CD8-positive, alpha-beta memory T cell (primary cell): Measurements from ENCODE around the gene PLEKHM3. TPM values are rescaled to one million over a fixed set of nuclear protein-coding genes. Genes with fewer than 3 reads are reported as not detected.

Source experiments
- CTCF ChIA-PET: fragments of 350-600 bp; sonication (Branson Sonifier 250); formaldehyde crosslinking; loops from one replicate; lab custom pipeline; 2021; ENCODE audit warnings: antibody characterized with exemption; lab: Charles Lee
- POLR2A ChIA-PET: fragments of 350-600 bp; sonication (Branson Sonifier 250); formaldehyde crosslinking; loops from one replicate; lab custom pipeline; 2021; ENCODE audit warnings: antibody characterized with exemption; lab: Charles Lee
- DNase-seq, 5 donors: peaks; one replicate each; pipeline versions ENCODE4 v3.0.0 to v3.0.0-alpha.2; 2020 to 2022; ENCODE audit warnings: mixed read lengths in 1 of 5
- H3K27ac ChIP-seq: one replicate; pipeline ENCODE4 v1.7.0; 2013; ENCODE audit warnings: low read depth, mild to moderate bottlenecking, low read length, moderate library complexity
- H3K27me3 ChIP-seq: 2 replicates; pipeline ENCODE4 v1.7.0; 2013; ENCODE audit warnings: low read length, mild to moderate bottlenecking; ENCODE audit not compliant: insufficient read depth, poor library complexity, severe bottlenecking
- H3K36me3 ChIP-seq: 2 replicates; pipeline ENCODE4 v1.7.0; 2013; ENCODE audit warnings: mild to moderate bottlenecking, low read length, moderate library complexity; ENCODE audit not compliant: insufficient read depth
- H3K4me1 ChIP-seq: 2 replicates; pipeline ENCODE4 v1.7.0; 2013; ENCODE audit warnings: mild to moderate bottlenecking, low read length, moderate library complexity; ENCODE audit not compliant: insufficient read depth
- H3K4me3 ChIP-seq: 2 replicates; pipeline ENCODE4 v1.7.0; 2013; ENCODE audit warnings: mild to moderate bottlenecking, low read length
- H3K9me3 ChIP-seq: 2 replicates; pipeline ENCODE4 v1.7.0; 2013; ENCODE audit warnings: mild to moderate bottlenecking, low read length
- H3K27ac Mint-ChIP-seq, 8 donors: one replicate each; pipeline ENCODE4 v1.8.0; 2020 to 2021; ENCODE audit warnings: mixed read lengths in 8 of 8, mild to moderate bottlenecking in 6 of 8, inconsistent platforms in 3 of 8, moderate library complexity in 3 of 8
- H3K27me3 Mint-ChIP-seq, 2 donors: one replicate each; pipeline ENCODE4 v1.8.0; 2020 to 2021; ENCODE audit warnings: mixed read lengths in 2 of 2, mild to moderate bottlenecking in 1 of 2, moderate library complexity in 1 of 2
- H3K36me3 Mint-ChIP-seq, 3 donors: one replicate each; pipeline ENCODE4 v1.8.0; 2020 to 2021; ENCODE audit warnings: mixed read lengths in 3 of 3, inconsistent platforms in 1 of 3, mild to moderate bottlenecking in 1 of 3
- H3K4me1 Mint-ChIP-seq, 3 donors: one replicate each; pipeline ENCODE4 v1.8.0; 2020 to 2021; ENCODE audit warnings: mixed read lengths in 3 of 3, inconsistent platforms in 1 of 3, mild to moderate bottlenecking in 1 of 3
- H3K4me3 Mint-ChIP-seq, 7 donors: one replicate each; pipeline ENCODE4 v1.8.0; 2020 to 2021; ENCODE audit warnings: mixed read lengths in 7 of 7, mild to moderate bottlenecking in 6 of 7, moderate library complexity in 4 of 7, inconsistent platforms in 2 of 7
- H3K9me3 Mint-ChIP-seq, 5 donors: one replicate each; pipeline ENCODE4 v1.8.0; 2020 to 2022; ENCODE audit warnings: mixed read lengths in 5 of 5, mild to moderate bottlenecking in 3 of 5, moderate library complexity in 2 of 5, inconsistent platforms in 1 of 5
- polyA plus RNA-seq: library from polyadenylated mRNA; unstranded; fragments of 300-500 nt; fragmentation: Illumina TruSeq; gene quantifications from one replicate; pipeline ENCODE4 v1.2.3, GENCODE V29; 2021
- total RNA-seq, 2 experiments: library from RNA; stranded (reverse); gene quantifications; one replicate each; pipeline ENCODE4 v1.2.3, GENCODE V29; 2021

The PLEKHM3 gene
- total and polyA plus RNA-seq, 3 experiments from 2014 or later = 4.4 to 7.2 (median 6.9) TPM

- Mint-ChIP-seq H3K27ac (peak overlapping the region in 1 of 8 donors; percentile 33), H3K4me1 (peaks cover 0 to 7% (median 0%) of the 10 kb centered on the region in 3 donors), H3K27me3 (no peaks in the 10 kb centered on the region), H3K9me3 (no peaks in the 10 kb centered on the region), H3K36me3 (peaks cover 0 to 30% (median 16%) of the 10 kb centered on the region in 3 donors), H3K4me3 (no peak overlapping the region)
- ChIA-PET CTCF (no interaction called here), POLR2A (no interaction called here)
- H3K9me3 ChIP-seq = no peaks in the 10 kb centered on the region
- H3K27ac ChIP-seq = no peak overlapping the region
- H3K36me3 ChIP-seq = no peaks in the 10 kb centered on the region
- no peak overlapping the region for H3K4me3 ChIP-seq
- H3K27me3 ChIP-seq = no peaks in the 10 kb centered on the region
- DNase-seq = no peak
- no peaks in the 10 kb centered on the region for H3K4me1 ChIP-seq
Measured at GRCh38 chr2:207830778-207831438, 194.4 kb downstream of the PLEKHM3 start.

- ChIA-PET POLR2A (no interaction called here), CTCF (no interaction called here)
- no peak overlapping the region for H3K27ac ChIP-seq
- DNase-seq = no peak
- Mint-ChIP-seq H3K27me3 (no peaks in the 10 kb centered on the region), H3K9me3 (no peaks in the 10 kb centered on the region), H3K4me1 (peaks cover 0 to 7% (median 0%) of the 10 kb centered on the region in 3 donors), H3K36me3 (peaks cover 0 to 52% (median 19%) of the 10 kb centered on the region in 3 donors), H3K4me3 (no peak overlapping the region), H3K27ac (peak overlapping the region in 1 of 8 donors; percentile 11)
- no peaks in the 10 kb centered on the region for H3K9me3 ChIP-seq
- H3K36me3 ChIP-seq = no peaks in the 10 kb centered on the region
- H3K27me3 ChIP-seq = no peaks in the 10 kb centered on the region
- H3K4me3 ChIP-seq = no peak overlapping the region
- H3K4me1 ChIP-seq = no peaks in the 10 kb centered on the region
Measured at GRCh38 chr2:207828361-207829057, 196.8 kb downstream of the PLEKHM3 start.

GRCh38 chr2:207825978-207826377, 199.3 kb downstream of the PLEKHM3 start:
- ChIA-PET POLR2A (no interaction called here), CTCF (no interaction called here)
- peaks cover 0 to 3% (median 0%) of the 10 kb centered on the region in 3 donors for H3K4me1 Mint-ChIP-seq
- Histone ChIP-seq H3K4me1 (no peaks in the 10 kb centered on the region), H3K27me3 (no peaks in the 10 kb centered on the region), H3K9me3 (no peaks in the 10 kb centered on the region), H3K36me3 (no peaks in the 10 kb centered on the region), H3K27ac (no peak overlapping the region), H3K4me3 (no peak overlapping the region)
- no peak for DNase-seq
- H3K27me3 Mint-ChIP-seq = no peaks in the 10 kb centered on the region
- no peak overlapping the region for H3K4me3 Mint-ChIP-seq
- peaks cover 0 to 59% (median 17%) of the 10 kb centered on the region in 3 donors for H3K36me3 Mint-ChIP-seq
- H3K27ac Mint-ChIP-seq = no peak overlapping the region
- H3K9me3 Mint-ChIP-seq = no peaks in the 10 kb centered on the region

GRCh38 chr2:207825045-207825954, 200.0 kb downstream of the PLEKHM3 start:
- Histone ChIP-seq H3K27ac (no peak overlapping the region), H3K4me1 (no peaks in the 10 kb centered on the region), H3K27me3 (no peaks in the 10 kb centered on the region), H3K36me3 (no peaks in the 10 kb centered on the region), H3K9me3 (no peaks in the 10 kb centered on the region), H3K4me3 (no peak overlapping the region)
- POLR2A ChIA-PET = no interaction called here
- H3K27me3 Mint-ChIP-seq = no peaks in the 10 kb centered on the region
- peaks cover 0 to 58% (median 17%) of the 10 kb centered on the region in 3 donors for H3K36me3 Mint-ChIP-seq
- DNase-seq = no peak
- peaks cover 0 to 3% (median 0%) of the 10 kb centered on the region in 3 donors for H3K4me1 Mint-ChIP-seq
- CTCF ChIA-PET = no interaction called here
- no peak overlapping the region for H3K4me3 Mint-ChIP-seq
- no peaks in the 10 kb centered on the region for H3K9me3 Mint-ChIP-seq
- H3K27ac Mint-ChIP-seq = no peak overlapping the region

GRCh38 chr2:207823865-207824264, 201.5 kb downstream of the PLEKHM3 start:
- H3K4me1 Mint-ChIP-seq = peaks cover 0 to 1% (median 0%) of the 10 kb centered on the region in 3 donors
- POLR2A ChIA-PET = no interaction called here

GRCh38 chr2:207819839-207820784, 205.2 kb downstream of the PLEKHM3 start:
- no peak for DNase-seq
- Mint-ChIP-seq H3K27me3 (peaks cover 0 to 3% of the 10 kb centered on the region in 2 donors), H3K36me3 (peaks cover 0 to 23% (median 3%) of the 10 kb centered on the region in 3 donors), H3K27ac (no peak overlapping the region), H3K9me3 (no peaks in the 10 kb centered on the region), H3K4me1 (no peaks in the 10 kb centered on the region), H3K4me3 (no peak overlapping the region)
- Histone ChIP-seq H3K9me3 (no peaks in the 10 kb centered on the region), H3K4me1 (no peaks in the 10 kb centered on the region), H3K27ac (no peak overlapping the region), H3K36me3 (no peaks in the 10 kb centered on the region), H3K27me3 (no peaks in the 10 kb centered on the region), H3K4me3 (no peak overlapping the region)
- POLR2A ChIA-PET = no interaction called here
- CTCF ChIA-PET = no interaction called here

More at GRCh38 chr2:207823865-207824264, 201.5 kb downstream of the PLEKHM3 start:
- Histone ChIP-seq H3K4me3 (no peak overlapping the region), H3K27me3 (no peaks in the 10 kb centered on the region), H3K36me3 (no peaks in the 10 kb centered on the region), H3K27ac (no peak overlapping the region), H3K4me1 (no peaks in the 10 kb centered on the region), H3K9me3 (no peaks in the 10 kb centered on the region)
- DNase-seq = no peak
- no peaks in the 10 kb centered on the region for H3K9me3 Mint-ChIP-seq
- H3K4me3 Mint-ChIP-seq = no peak overlapping the region
- H3K27ac Mint-ChIP-seq = no peak overlapping the region
- no peaks in the 10 kb centered on the region for H3K27me3 Mint-ChIP-seq
- CTCF ChIA-PET = no interaction called here
- H3K36me3 Mint-ChIP-seq = peaks cover 0 to 56% (median 16%) of the 10 kb centered on the region in 3 donors

GRCh38 chr2:207819021-207819797, 206.1 kb downstream of the PLEKHM3 start:
- H3K27me3 Mint-ChIP-seq = peaks cover 0 to 3% of the 10 kb centered on the region in 2 donors
- DNase-seq = no peak
- no peaks in the 10 kb centered on the region for H3K4me1 Mint-ChIP-seq
- no peak overlapping the region for H3K27ac Mint-ChIP-seq
- Histone ChIP-seq H3K27ac (no peak overlapping the region), H3K36me3 (no peaks in the 10 kb centered on the region), H3K4me3 (no peak overlapping the region), H3K9me3 (no peaks in the 10 kb centered on the region), H3K27me3 (no peaks in the 10 kb centered on the region), H3K4me1 (no peaks in the 10 kb centered on the region)
- no peaks in the 10 kb centered on the region for H3K9me3 Mint-ChIP-seq
- CTCF ChIA-PET = no interaction called here
- peaks cover 0 to 14% (median 0%) of the 10 kb centered on the region in 3 donors for H3K36me3 Mint-ChIP-seq
- no peak overlapping the region for H3K4me3 Mint-ChIP-seq
- POLR2A ChIA-PET = no interaction called here
